A673 (cell line): ENCODE results near the gene FBXL4.

ENCODE experiments used
- EZH2 ChIP-seq: fragments of 200-600 bp; sonication (generic); IDR thresholded peaks from 2 replicates; pipeline ENCODE4 v1.6.1; 2017; ENCODE audit warnings: borderline replicate concordance, low read depth, mild to moderate bottlenecking, mixed read lengths, antibody characterized with exemption, low read length; ENCODE audit not compliant: poor library complexity, severe bottlenecking
- TF ChIP-seq, protein P1 (sequence below): fragments of 300-800, 200-600 bp; sonication (generic); conservative IDR thresholded peaks from 2 replicates; pipeline ENCODE4 v1.5.1; 2017; ENCODE audit warnings: low read depth, mild to moderate bottlenecking, antibody characterized with exemption, low read length, moderate library complexity, mixed read lengths

DNA sequence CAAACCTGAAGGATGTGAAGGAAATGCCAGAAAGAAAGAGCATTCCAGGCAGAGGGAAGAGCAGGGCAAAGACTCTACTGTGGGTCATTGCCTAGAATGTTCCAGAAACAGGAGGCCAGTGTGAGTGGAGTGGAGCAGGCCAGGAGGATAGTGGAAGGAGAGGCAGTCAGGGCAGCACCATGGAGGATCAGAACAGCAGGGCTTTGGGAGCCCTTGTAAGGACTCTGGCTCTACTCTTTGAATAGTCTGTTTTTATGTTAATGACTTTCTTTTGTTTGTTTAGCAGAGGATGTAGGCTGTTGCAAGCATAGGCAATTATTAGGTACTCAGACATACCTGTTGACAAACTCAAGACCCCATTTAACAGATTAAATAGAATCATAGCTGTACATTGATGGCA, 23.6 kb upstream of the FBXL4 start:
- TF ChIP-seq, protein P1, sequence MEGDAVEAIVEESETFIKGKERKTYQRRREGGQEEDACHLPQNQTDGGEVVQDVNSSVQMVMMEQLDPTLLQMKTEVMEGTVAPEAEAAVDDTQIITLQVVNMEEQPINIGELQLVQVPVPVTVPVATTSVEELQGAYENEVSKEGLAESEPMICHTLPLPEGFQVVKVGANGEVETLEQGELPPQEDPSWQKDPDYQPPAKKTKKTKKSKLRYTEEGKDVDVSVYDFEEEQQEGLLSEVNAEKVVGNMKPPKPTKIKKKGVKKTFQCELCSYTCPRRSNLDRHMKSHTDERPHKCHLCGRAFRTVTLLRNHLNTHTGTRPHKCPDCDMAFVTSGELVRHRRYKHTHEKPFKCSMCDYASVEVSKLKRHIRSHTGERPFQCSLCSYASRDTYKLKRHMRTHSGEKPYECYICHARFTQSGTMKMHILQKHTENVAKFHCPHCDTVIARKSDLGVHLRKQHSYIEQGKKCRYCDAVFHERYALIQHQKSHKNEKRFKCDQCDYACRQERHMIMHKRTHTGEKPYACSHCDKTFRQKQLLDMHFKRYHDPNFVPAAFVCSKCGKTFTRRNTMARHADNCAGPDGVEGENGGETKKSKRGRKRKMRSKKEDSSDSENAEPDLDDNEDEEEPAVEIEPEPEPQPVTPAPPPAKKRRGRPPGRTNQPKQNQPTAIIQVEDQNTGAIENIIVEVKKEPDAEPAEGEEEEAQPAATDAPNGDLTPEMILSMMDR, result no peak
- TF ChIP-seq EZH2, result no peak
